ENCODE data around the gene ABCD1. TPM values are rescaled to one million over a fixed set of nuclear protein-coding genes. Genes with fewer than 3 reads are reported as not detected.
"Not testable (repeated sequence)": the region's sequence is repeated elsewhere in the genome, so short reads cannot be mapped to it uniquely, and the experiment has no call there.

ABCD1 gene
- total and polyA plus RNA-seq, 9 of the 15 experiments (the other 6 are each of a cell fraction or from before 2014, with no cell fraction given), result 0.07 to 6.9 (median 2.2) TPM

DNA sequence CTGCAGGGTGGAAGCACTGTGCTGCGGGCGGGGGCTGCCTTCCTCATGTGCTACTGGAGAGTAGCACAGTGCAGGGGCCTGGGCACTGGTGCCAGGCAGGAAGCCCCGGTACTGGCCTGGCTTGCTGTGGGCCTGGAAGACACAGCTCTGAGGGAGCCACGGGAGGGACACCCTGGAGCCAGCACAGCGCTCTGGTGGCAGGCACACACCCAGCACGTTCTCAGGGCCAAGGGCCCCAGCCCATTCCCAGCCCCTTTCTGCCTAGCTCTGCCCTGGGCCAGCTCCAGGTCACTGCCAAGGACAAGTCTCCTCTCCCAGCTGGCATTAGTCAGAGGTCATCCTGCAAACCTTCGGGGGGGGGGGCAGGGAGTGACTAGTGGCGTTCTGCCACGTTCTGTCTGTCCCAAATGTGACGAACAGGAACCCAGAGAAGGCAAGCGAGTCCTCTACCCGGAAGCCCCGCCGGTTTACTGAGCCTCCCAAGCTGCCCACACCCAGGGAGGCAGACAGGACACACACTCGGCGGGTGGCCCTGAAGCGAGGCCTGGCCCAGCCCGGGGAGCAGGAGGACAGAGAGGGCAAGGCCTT is 24.8 kb upstream of the ABCD1 start:
- peak; percentile 46 for TF ChIP-seq POLR2G (IDR thresholded peaks at IDR 0.05; ENCODE audit: low read depth, low read length)
- H3K79me2 ChIP-seq (ENCODE audit: control insufficient read depth, insufficient read depth, low read length); POLR2A ChIA-PET; BruUV-seq (replicated peaks); H3K9me3 ChIP-seq (replicated peaks; ENCODE audit: control insufficient read depth, insufficient read depth, low read depth, low read length); H3K9ac ChIP-seq (ENCODE audit: insufficient read depth in 1 of 2, low read depth in 2 of 2, low read length in 2 of 2); H3K27me3 ChIP-seq (ENCODE audit: control insufficient read depth in 2 of 2, insufficient read depth in 2 of 2, low read length in 2 of 2); CTCF ChIA-PET (ENCODE audit: low intra/inter-chr PET ratio); H3K9me1 ChIP-seq (ENCODE audit: control insufficient read depth, insufficient read depth, low read length); H2AFZ ChIP-seq (ENCODE audit: low read depth, low read length); H4K20me1 ChIP-seq (replicated peaks; ENCODE audit: control insufficient read depth, insufficient read depth, low read length); H3K4me2 ChIP-seq (ENCODE audit: insufficient read depth, low read length); H3K27ac ChIP-seq (ENCODE audit: extremely low read depth, low read depth, low read length); ATAC-seq; FAIRE-seq; in situ Hi-C loops (cut with MboI); DNase-seq (ENCODE audit: extremely low read depth in 1 of 4, low spot score in 3 of 4); intact Hi-C loops (cut with micrococcal nuclease); H3K4me3 ChIP-seq: not testable (repeated sequence)
- 87% methylated on average over 3 of the region's 18 CpGs for WGBS (ENCODE audit: insufficient coverage, low coverage, missing lambda C conversion rate)
- peaks cover 0 to 10% of the 10 kb centered on the region in 2 experiments; a peak in 2 of 5 replicates for H3K4me1 ChIP-seq (replicated peaks in 1 of 2; ENCODE audit: control insufficient read depth in 2 of 2, insufficient read depth in 2 of 2, low read length in 2 of 2)
- peaks cover 66% of the 10 kb centered on the region; the same call in 1 of the 3 replicates for H3K36me3 ChIP-seq (ENCODE audit: control insufficient read depth, insufficient read depth, low read length)

DNA sequence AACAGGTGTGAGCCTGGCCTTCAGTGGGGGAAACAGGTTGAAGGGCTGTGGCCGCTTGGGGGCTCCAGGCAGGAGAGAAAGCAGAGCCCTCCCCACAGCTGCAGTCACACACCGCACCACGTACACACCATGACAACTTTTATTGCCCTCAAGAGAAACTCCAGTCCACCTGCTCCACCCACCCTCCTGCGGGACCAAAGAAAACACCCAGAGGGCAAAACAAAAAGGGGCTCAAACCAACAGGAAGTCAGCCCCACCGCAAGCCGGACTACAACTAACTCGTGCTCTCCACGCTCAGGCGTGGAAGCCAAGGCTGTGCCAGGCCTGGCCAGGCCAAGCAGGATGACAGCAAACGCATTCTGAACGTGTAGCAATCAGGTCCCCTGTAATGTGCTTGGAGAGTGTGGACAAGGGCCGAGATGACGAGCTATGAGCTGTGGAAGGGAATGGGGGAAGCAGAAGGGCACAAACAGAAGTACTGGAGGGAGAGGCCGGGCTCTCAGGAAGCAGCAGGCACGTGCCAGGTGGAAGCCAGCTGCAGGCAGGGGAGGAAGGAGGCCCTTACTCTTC is 24.2 kb upstream of the ABCD1 start:
- ATAC-seq, result no peak
- ChIA-PET CTCF (ENCODE audit: low intra/inter-chr PET ratio) (no interaction called here), POLR2A (no interaction called here)
- Histone ChIP-seq H4K20me1 (replicated peaks; ENCODE audit: control insufficient read depth, insufficient read depth, low read length) (no peaks in the 10 kb centered on the region), H3K4me3 (no peak overlapping the region), H3K4me2 (ENCODE audit: insufficient read depth, low read length) (no peak overlapping the region), H2AFZ (ENCODE audit: low read depth, low read length) (no peak overlapping the region), H3K36me3 (ENCODE audit: control insufficient read depth, insufficient read depth, low read length) (peaks cover 68% of the 10 kb centered on the region; the same call in 1 of the 3 replicates), H3K9me1 (ENCODE audit: control insufficient read depth, insufficient read depth, low read length) (no peaks in the 10 kb centered on the region), H3K9me3 (replicated peaks; ENCODE audit: control insufficient read depth, insufficient read depth, low read depth, low read length) (no peaks in the 10 kb centered on the region), H3K9ac (ENCODE audit: insufficient read depth in 1 of 2, low read depth in 2 of 2, low read length in 2 of 2) (no peak overlapping the region), H3K4me1 (replicated peaks in 1 of 2; ENCODE audit: control insufficient read depth in 2 of 2, insufficient read depth in 2 of 2, low read length in 2 of 2) (peaks cover 0 to 7% of the 10 kb centered on the region in 2 experiments; a peak in 1 of 5 replicates), H3K27ac (ENCODE audit: extremely low read depth, low read depth, low read length) (no peak overlapping the region), H3K27me3 (ENCODE audit: control insufficient read depth in 2 of 2, insufficient read depth in 2 of 2, low read length in 2 of 2) (no peaks in the 10 kb centered on the region), H3K79me2 (ENCODE audit: control insufficient read depth, insufficient read depth, low read length) (no peaks in the 10 kb centered on the region)
- FAIRE-seq, result no peak
- no peak for DNase-seq (ENCODE audit: extremely low read depth in 1 of 4, low spot score in 3 of 4)
- in situ Hi-C loops (cut with MboI) (no loop called here), intact Hi-C loops (cut with micrococcal nuclease) (no loop called here)
- BruUV-seq (replicated peaks), result TSS peak; percentile 60
- TF ChIP-seq EHMT2 (IDR thresholded peaks at IDR 0.05) (no peak), ZNF507 (tag; conservative IDR thresholded peaks at IDR 0.05) (no peak), SRF (CRISPR knock-in tag; IDR thresholded peaks at IDR 0.05) (no peak)
- TF ChIP-seq, protein P1, sequence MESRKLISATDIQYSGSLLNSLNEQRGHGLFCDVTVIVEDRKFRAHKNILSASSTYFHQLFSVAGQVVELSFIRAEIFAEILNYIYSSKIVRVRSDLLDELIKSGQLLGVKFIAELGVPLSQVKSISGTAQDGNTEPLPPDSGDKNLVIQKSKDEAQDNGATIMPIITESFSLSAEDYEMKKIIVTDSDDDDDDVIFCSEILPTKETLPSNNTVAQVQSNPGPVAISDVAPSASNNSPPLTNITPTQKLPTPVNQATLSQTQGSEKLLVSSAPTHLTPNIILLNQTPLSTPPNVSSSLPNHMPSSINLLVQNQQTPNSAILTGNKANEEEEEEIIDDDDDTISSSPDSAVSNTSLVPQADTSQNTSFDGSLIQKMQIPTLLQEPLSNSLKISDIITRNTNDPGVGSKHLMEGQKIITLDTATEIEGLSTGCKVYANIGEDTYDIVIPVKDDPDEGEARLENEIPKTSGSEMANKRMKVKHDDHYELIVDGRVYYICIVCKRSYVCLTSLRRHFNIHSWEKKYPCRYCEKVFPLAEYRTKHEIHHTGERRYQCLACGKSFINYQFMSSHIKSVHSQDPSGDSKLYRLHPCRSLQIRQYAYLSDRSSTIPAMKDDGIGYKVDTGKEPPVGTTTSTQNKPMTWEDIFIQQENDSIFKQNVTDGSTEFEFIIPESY (CRISPR knock-in tag; IDR thresholded peaks at IDR 0.05), result no peak
- TF ChIP-seq, protein P2, sequence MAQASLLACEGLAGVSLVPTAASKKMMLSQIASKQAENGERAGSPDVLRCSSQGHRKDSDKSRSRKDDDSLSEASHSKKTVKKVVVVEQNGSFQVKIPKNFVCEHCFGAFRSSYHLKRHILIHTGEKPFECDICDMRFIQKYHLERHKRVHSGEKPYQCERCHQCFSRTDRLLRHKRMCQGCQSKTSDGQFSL (CRISPR knock-in tag; IDR thresholded peaks at IDR 0.05), result no peak
- TF ChIP-seq, protein P2 (tag; IDR thresholded peaks at IDR 0.05), result no peak
- 85% methylated on average over 4 of the region's 15 CpGs for WGBS (ENCODE audit: insufficient coverage, low coverage, missing lambda C conversion rate)
